Smooth muscle cell (in vitro differentiated cells): ENCODE measurements around the gene EPGN. TPM values are rescaled to one million over a fixed set of nuclear protein-coding genes. Genes with fewer than 3 reads are reported as not detected.

Source experiments
- DNase-seq: peaks from one replicate; lab custom pipeline; 2025; ENCODE audit not compliant: unreplicated experiment; lab: John Stamatoyannopoulos, UW
- H2AFZ ChIP-seq: fragments of 200-600 bp; sonication (generic); 2 replicates; pipeline ENCODE4 v1.6.0; 2016; ENCODE audit warnings: antibody characterized with exemption, low read depth, mild to moderate bottlenecking
- H3F3A ChIP-seq: fragments of 200-600 bp; sonication (generic); 2 replicates; pipeline ENCODE4 v1.6.0; 2017; ENCODE audit warnings: antibody characterized with exemption, low read depth
- H3K27ac ChIP-seq: fragments of 200-600 bp; sonication (generic); 2 replicates; pipeline ENCODE4 v1.5.1; 2016; ENCODE audit warnings: low read depth, mild to moderate bottlenecking
- H3K27me3 ChIP-seq: fragments of 200-600 bp; sonication (generic); 2 replicates; pipeline ENCODE4 v1.6.1; 2016; ENCODE audit warnings: low read depth, mild to moderate bottlenecking
- H3K36me3 ChIP-seq: fragments of 200-600 bp; sonication (generic); 2 replicates; pipeline ENCODE4 v1.5.1; 2016; ENCODE audit warnings: low read depth
- H3K4me1 ChIP-seq: fragments of 200-600 bp; sonication (generic); 2 replicates; pipeline ENCODE4 v1.5.1; 2016; ENCODE audit warnings: low read depth
- H3K4me2 ChIP-seq: fragments of 200-600 bp; sonication (generic); 2 replicates; pipeline ENCODE4 v1.6.0; 2016; ENCODE audit warnings: mild to moderate bottlenecking
- H3K4me3 ChIP-seq: fragments of 200-600 bp; sonication (generic); 2 replicates; pipeline ENCODE4 v1.5.1; 2016; ENCODE audit warnings: mild to moderate bottlenecking
- H3K79me2 ChIP-seq: fragments of 200-600 bp; sonication (generic); 2 replicates; pipeline ENCODE4 v1.6.0; 2016; ENCODE audit warnings: low read depth, mild to moderate bottlenecking
- H3K9ac ChIP-seq: fragments of 200-600 bp; sonication (generic); 2 replicates; pipeline ENCODE4 v1.6.0; 2016; ENCODE audit warnings: low read depth
- H3K9me3 ChIP-seq: fragments of 200-600 bp; sonication (generic); replicated peaks from 2 replicates; pipeline ENCODE4 v1.5.1; 2016; ENCODE audit warnings: low read depth
- H4K20me1 ChIP-seq: fragments of 200-600 bp; sonication (generic); 2 replicates; pipeline ENCODE4 v1.6.0; 2016; ENCODE audit warnings: low read depth
- CTCF ChIP-seq: fragments of 200-600 bp; sonication (generic); IDR thresholded peaks from 2 replicates; pipeline ENCODE4 v1.5.1; 2017; ENCODE audit warnings: borderline replicate concordance, mild to moderate bottlenecking, antibody characterized with exemption; ENCODE audit not compliant: insufficient read depth, poor library complexity, severe bottlenecking
- polyA plus RNA-seq: library from polyadenylated mRNA; unstranded; fragments of >200 nt; fragmentation: Nextera tagmentation; extraction: Ambion mirVana; gene quantifications from 2 replicates; pipeline ENCODE4 v1.2.1, GENCODE V29; 2016
- total RNA-seq: library from RNA; depleted of rRNA; stranded (reverse); fragments of >200 nt; gene quantifications from 2 replicates; pipeline ENCODE4 v1.2.3, GENCODE V29; 2014

EPGN gene
- total and polyA plus RNA-seq, 2 experiments from 2014 or later = 1.6 to 31.8 TPM

GRCh38 chr4:74263551-74263950, 44.7 kb upstream of the EPGN start:
- DNase-seq = no peak
- no peak for TF ChIP-seq CTCF
- no peaks in the 10 kb centered on the region for H4K20me1 ChIP-seq

GRCh38 chr4:74266081-74266480, 42.2 kb upstream of the EPGN start:
- no peak for DNase-seq

More at GRCh38 chr4:74263551-74263950, 44.7 kb upstream of the EPGN start:
- Histone ChIP-seq H3K4me2 (no peak overlapping the region), H3K27me3 (no peaks in the 10 kb centered on the region), H3K4me3 (no peak overlapping the region), H3K36me3 (no peaks in the 10 kb centered on the region), H3K9me3 (no peaks in the 10 kb centered on the region), H3K4me1 (peaks cover 3% of the 10 kb centered on the region), H3K27ac (no peak overlapping the region), H3K79me2 (no peaks in the 10 kb centered on the region), H3F3A (peaks cover 2% of the 10 kb centered on the region), H3K9ac (no peak overlapping the region), H2AFZ (no peak overlapping the region)

GRCh38 chr4:74267998-74268606, 40.2 kb upstream of the EPGN start:
- peaks cover 5% of the 10 kb centered on the region for H3K4me1 ChIP-seq

More at GRCh38 chr4:74266081-74266480, 42.2 kb upstream of the EPGN start:
- peaks cover 4% of the 10 kb centered on the region for H3F3A ChIP-seq
- peaks cover 5% of the 10 kb centered on the region for H3K4me1 ChIP-seq
- no peak overlapping the region for H3K4me3 ChIP-seq
- TF ChIP-seq CTCF = no peak
- no peak overlapping the region for H3K9ac ChIP-seq
- no peaks in the 10 kb centered on the region for H3K36me3 ChIP-seq
- no peak overlapping the region for H3K4me2 ChIP-seq
- H3K27ac ChIP-seq = no peak overlapping the region
- H3K9me3 ChIP-seq = no peaks in the 10 kb centered on the region
- no peaks in the 10 kb centered on the region for H3K27me3 ChIP-seq
- no peaks in the 10 kb centered on the region for H4K20me1 ChIP-seq
- H2AFZ ChIP-seq = no peak overlapping the region
- H3K79me2 ChIP-seq = no peaks in the 10 kb centered on the region

More at GRCh38 chr4:74267998-74268606, 40.2 kb upstream of the EPGN start:
- H4K20me1 ChIP-seq = no peaks in the 10 kb centered on the region
- no peak overlapping the region for H3K9ac ChIP-seq
- H3K79me2 ChIP-seq = no peaks in the 10 kb centered on the region
- H3K27me3 ChIP-seq = no peaks in the 10 kb centered on the region
- peak overlapping the region; percentile 74 for H3K27ac ChIP-seq
- no peak for DNase-seq
- peaks cover 4% of the 10 kb centered on the region for H3F3A ChIP-seq
- H3K9me3 ChIP-seq = no peaks in the 10 kb centered on the region
- no peak overlapping the region for H2AFZ ChIP-seq
- TF ChIP-seq CTCF = no peak
- peak overlapping the region; percentile 43 for H3K4me2 ChIP-seq
- H3K36me3 ChIP-seq = no peaks in the 10 kb centered on the region
- no peak overlapping the region for H3K4me3 ChIP-seq
